Epithelial cell of esophagus (primary cell): ENCODE results near the gene MFAP2.

ENCODE experiments used
- DNase-seq: peaks from one replicate; pipeline ENCODE4 v3.0.0; 2010; ENCODE audit warnings: low read depth
- H3K4me3 ChIP-seq: 2 replicates; pipeline ENCODE4 v1.5.1; 2011; ENCODE audit warnings: mild to moderate bottlenecking, low read length, control low read depth
- TF ChIP-seq, protein P1 (sequence below): IDR thresholded peaks from 2 replicates; pipeline ENCODE4 v1.5.1; 2011; ENCODE audit warnings: low read depth, mild to moderate bottlenecking, low read length, control low read depth, inconsistent platforms; ENCODE audit not compliant: insufficient read depth; ENCODE audit errors: missing control alignments

MFAP2 gene

DNA sequence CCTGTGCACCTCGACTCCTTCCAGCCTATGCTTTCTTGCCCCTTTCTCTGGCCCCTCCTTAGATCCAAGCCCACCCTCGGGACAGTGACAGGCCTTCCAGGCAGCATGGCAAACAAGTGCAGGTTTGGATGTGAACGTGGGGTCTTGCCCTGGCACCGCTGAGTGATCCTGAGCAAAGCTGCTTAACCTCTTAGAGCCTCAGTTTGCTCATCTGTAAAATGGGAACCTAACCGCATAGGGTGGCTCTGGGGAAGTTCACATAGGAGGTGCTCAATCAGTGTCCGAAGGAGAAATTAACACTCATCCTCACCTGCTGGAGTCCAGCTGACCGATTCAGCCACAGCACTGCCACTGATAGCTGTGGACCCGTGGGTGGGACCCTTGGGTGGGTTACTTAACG, 7.2 kb downstream of the MFAP2 start:
- no peak overlapping the region for H3K4me3 ChIP-seq
- no peak for DNase-seq
- TF ChIP-seq, protein P1, sequence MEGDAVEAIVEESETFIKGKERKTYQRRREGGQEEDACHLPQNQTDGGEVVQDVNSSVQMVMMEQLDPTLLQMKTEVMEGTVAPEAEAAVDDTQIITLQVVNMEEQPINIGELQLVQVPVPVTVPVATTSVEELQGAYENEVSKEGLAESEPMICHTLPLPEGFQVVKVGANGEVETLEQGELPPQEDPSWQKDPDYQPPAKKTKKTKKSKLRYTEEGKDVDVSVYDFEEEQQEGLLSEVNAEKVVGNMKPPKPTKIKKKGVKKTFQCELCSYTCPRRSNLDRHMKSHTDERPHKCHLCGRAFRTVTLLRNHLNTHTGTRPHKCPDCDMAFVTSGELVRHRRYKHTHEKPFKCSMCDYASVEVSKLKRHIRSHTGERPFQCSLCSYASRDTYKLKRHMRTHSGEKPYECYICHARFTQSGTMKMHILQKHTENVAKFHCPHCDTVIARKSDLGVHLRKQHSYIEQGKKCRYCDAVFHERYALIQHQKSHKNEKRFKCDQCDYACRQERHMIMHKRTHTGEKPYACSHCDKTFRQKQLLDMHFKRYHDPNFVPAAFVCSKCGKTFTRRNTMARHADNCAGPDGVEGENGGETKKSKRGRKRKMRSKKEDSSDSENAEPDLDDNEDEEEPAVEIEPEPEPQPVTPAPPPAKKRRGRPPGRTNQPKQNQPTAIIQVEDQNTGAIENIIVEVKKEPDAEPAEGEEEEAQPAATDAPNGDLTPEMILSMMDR: no peak

DNA sequence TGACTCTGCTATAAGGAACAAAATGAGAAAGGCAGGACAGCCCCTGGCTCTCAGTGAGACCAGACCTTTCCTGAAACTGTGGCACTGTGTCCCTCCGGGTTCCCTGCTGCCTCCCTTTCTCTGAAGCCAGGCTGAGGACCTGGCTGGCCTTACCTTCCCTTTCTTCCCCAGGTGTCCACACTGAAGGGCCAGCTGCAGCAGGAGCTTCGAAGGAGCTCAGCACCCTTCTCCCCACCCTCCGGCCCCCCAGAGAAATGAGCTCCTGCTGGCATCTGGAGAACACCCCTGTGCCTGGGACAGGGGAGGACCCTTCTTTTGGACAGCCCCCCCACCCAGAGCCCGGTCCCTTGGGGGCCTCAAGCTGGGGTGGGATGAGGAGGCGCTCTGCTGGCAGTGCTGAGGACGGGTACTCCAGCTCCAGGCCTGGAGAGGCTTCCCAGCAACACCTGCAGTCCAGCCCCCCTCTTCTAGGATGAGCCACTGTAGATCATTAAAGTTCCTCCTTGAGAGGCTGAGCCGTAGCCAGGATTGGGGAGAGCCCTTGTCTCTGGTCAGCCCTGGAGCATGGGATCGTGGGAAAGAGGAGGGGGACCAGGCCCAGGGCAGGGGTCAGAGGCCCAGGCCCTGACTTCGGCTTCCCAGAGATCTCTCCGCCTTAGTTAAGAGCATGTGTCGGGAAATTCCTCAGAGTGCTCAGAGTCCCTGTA, 8.1 kb downstream of the MFAP2 start:
- TF ChIP-seq, protein P1: no peak
- H3K4me3 ChIP-seq: no peak overlapping the region
- no peak for DNase-seq

DNA sequence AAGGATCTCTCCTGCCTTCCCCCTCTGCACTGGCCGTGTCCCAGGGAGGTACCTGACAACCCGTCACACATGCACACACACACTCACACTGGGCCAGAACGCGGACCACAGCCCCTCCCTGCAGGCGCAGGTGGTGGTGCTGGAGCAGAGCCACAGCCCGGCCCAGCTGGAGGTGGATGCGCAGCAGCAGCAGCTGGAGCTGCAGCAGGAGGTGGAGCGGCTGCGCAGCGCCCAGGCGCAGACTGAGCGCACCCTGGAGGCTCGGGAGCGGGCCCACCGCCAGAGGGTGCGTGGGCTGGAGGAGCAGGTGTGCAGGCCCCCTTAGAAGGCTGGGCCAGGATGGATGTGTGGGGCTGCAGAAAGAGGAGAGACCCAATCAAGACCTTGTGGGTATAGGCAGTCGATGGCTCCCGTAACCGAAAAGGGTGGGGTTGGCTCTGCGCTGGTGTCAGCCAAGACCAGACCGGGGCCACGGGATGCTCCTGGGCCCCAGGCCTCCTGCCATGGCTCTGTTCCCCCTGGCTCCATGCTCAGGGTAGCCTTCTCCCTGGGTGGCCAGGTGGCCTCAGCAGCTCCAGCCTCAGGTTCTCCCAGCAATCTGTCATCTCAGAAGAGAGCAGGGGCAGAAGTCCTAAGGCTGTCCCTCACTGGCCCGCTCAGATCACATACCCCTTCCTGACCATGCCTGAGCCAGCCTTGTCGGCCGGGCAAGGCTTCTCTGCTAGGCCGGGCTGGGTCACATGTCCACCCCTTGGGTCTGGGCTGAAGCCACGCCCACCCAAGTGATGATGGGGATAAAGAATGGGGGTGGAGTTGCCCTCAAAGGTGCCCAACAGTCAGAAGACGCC, 8.9 kb downstream of the MFAP2 start:
- H3K4me3 ChIP-seq: no peak overlapping the region
- DNase-seq: no peak
- TF ChIP-seq, protein P1: no peak

DNA sequence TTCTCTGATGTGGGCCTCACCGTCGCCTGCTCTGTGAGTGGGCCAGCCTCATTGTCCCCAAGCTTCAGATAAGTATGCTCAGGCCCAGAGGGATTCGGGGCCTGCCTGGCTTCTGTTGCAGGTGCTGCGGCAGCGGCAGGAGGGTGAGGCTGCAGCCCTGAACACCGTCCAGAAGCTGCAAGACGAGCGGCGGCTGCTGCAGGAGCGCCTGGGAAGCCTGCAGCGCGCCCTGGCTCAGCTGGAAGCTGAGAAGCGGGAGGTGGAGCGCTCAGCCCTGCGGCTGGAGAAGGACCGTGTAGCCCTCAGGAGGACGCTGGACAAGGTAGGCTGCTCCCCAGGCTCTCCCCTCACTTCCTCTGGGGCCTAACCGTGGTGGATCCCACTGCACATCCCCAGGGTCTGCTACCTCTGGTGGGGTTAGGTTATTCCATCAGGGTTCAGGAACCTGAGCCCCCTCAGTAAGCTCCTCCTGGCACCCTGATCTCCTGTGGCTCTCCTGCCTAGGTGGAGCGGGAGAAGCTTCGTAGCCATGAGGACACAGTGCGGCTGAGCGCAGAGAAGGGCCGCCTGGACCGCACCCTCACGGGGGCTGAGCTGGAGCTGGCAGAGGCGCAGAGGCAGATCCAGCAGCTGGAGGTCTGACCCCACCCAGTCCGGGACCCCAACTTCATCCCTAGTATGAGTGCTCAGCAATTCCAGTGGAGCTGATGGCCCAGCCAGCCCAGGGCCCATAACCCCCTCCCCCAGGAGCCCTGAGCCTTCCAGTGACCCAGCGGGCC, 10.1 kb downstream of the MFAP2 start:
- no peak overlapping the region for H3K4me3 ChIP-seq
- TF ChIP-seq, protein P1: no peak
- no peak for DNase-seq

DNA sequence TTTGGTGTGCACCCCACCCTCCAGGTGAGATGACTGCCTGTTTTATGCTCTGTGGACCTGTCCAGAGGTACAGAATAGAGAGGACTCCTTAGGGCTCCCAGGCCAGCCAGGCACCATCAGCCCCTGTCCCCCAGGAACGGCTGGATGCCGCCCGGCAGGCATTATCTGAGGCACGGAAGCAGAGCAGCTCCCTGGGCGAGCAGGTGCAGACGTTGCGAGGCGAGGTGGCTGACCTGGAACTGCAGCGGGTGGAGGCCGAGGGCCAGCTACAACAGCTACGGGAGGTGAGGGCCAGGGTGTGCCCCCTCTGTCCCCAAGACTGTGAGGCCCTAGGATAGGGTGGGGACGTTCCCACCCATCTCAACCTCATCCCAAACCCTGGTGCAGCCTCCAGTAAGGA, 10.8 kb downstream of the MFAP2 start:
- H3K4me3 ChIP-seq: no peak overlapping the region
- DNase-seq: no peak
- TF ChIP-seq, protein P1: no peak

DNA sequence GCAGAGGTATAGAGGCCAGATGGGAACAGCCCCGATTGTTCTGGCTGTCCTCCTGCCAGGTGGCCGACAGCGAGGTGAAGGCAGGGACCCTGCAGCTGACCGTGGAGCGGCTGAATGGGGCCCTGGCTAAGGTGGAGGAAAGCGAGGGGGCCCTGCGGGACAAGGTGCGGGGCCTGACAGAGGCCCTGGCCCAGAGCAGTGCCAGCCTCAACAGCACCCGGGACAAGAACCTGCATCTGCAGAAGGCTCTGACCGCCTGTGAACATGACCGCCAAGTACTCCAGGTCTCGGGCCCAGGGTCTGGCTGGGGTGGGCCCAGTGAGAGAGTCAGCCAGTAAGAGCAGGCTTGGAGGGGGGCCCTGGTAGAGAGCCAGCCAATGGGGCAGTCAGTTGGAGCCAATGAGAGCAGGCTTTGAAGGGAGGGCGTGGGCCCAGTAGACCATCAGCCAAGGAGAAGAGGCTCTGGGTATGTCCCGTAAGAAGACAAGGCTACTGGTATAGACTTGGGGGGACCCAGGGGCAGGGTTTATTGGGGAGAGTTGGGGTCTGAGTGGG, 11.3 kb downstream of the MFAP2 start:
- no peak overlapping the region for H3K4me3 ChIP-seq
- TF ChIP-seq, protein P1: no peak
- DNase-seq: no peak
